Type B pancreatic cell (in vitro differentiated cells): ENCODE data around the gene LINGO4. TPM values are rescaled to one million over a fixed set of nuclear protein-coding genes. Genes with fewer than 3 reads are reported as not detected.
A peak's percentile ranks its signal among the peaks of the same experiment; 100 is the strongest.

Source experiments
- DNase-seq: peaks from one replicate; pipeline ENCODE4 v3.0.0; 2021; ENCODE audit warnings: mixed read lengths; ENCODE audit not compliant: unreplicated experiment; ENCODE audit errors: extremely low spot score
- H3K27ac Mint-ChIP-seq: 2 replicates; pipeline ENCODE4 v1.8.0; 2021; ENCODE audit warnings: mild to moderate bottlenecking, mixed read lengths
- H3K27me3 Mint-ChIP-seq: 2 replicates; pipeline ENCODE4 v1.8.0; 2021; ENCODE audit warnings: mixed read lengths
- H3K36me3 Mint-ChIP-seq: 2 replicates; pipeline ENCODE4 v1.8.0; 2021; ENCODE audit warnings: mixed read lengths
- H3K4me1 Mint-ChIP-seq: one replicate; pipeline ENCODE4 v1.8.0; 2021; ENCODE audit warnings: mixed read lengths; ENCODE audit not compliant: unreplicated experiment
- H3K4me3 Mint-ChIP-seq: 2 replicates; pipeline ENCODE4 v1.8.0; 2021; ENCODE audit warnings: mild to moderate bottlenecking, mixed read lengths
- H3K9me3 Mint-ChIP-seq: 2 replicates; pipeline ENCODE4 v1.8.0; 2021; ENCODE audit warnings: mixed read lengths
- CTCF ChIP-seq: fragments of 200-600 bp; sonication (generic); conservative IDR thresholded peaks from 2 replicates; pipeline ENCODE4 v1.5.0; 2021; ENCODE audit warnings: antibody characterized with exemption, mild to moderate bottlenecking
- total RNA-seq: library from RNA; stranded (reverse); gene quantifications from 2 replicates; pipeline ENCODE4 v1.2.1, GENCODE V29; 2021; ENCODE audit warnings: low replicate concordance

The LINGO4 gene
- total RNA-seq, 1 donor from 2014 or later, result not detected

DNA sequence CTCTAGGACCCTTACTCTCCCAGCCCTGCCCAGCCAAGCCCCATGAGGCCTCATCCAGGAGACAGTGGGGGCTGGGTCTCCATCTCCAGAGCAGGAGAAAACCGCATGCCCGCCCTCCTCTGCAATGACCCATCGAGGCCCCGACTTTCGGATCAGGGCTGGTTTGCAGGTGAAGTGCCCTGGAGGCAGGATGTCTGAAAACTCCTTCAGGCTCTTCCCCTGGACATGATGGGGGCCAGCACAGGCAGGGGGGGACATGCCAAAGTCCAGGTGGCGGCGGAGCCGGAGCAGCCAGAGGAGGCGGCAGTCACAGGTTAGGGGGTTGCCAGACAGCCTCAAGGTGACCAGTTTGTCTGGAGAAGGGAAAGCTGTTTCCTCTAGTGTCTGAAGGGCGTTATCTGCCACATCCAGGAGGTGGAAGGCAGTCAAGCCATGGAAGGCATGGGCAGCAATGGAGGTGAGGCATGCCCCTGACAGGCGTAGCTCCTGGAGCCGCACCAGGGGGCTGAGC, 3.9 kb downstream of the LINGO4 start:
- no peak for DNase-seq
- no peaks in the 10 kb centered on the region for H3K9me3 Mint-ChIP-seq
- no peak overlapping the region for H3K27ac Mint-ChIP-seq
- TF ChIP-seq CTCF, result no peak
- H3K27me3 Mint-ChIP-seq, result peaks cover 60% of the 10 kb centered on the region
- H3K36me3 Mint-ChIP-seq, result no peaks in the 10 kb centered on the region
- H3K4me1 Mint-ChIP-seq, result peaks cover 7% of the 10 kb centered on the region
- no peak overlapping the region for H3K4me3 Mint-ChIP-seq

- peaks cover 7% of the 10 kb centered on the region for H3K4me1 Mint-ChIP-seq
These were observed 4.4 kb downstream of the LINGO4 start for GRCh38 chr1:151800830-151801229.

GRCh38 chr1:151799179-151800022, 5.8 kb downstream of the LINGO4 start:
- Mint-ChIP-seq H3K36me3 (no peaks in the 10 kb centered on the region), H3K4me3 (no peak overlapping the region), H3K9me3 (no peaks in the 10 kb centered on the region), H3K27ac (no peak overlapping the region), H3K27me3 (peaks cover 54% of the 10 kb centered on the region), H3K4me1 (peaks cover 7% of the 10 kb centered on the region)
- no peak for DNase-seq
- no peak for TF ChIP-seq CTCF

More at GRCh38 chr1:151800830-151801229, 4.4 kb downstream of the LINGO4 start:
- Mint-ChIP-seq H3K9me3 (no peaks in the 10 kb centered on the region), H3K4me3 (no peak overlapping the region), H3K27me3 (peaks cover 60% of the 10 kb centered on the region), H3K27ac (no peak overlapping the region), H3K36me3 (no peaks in the 10 kb centered on the region)
- DNase-seq, result no peak
- TF ChIP-seq CTCF, result no peak

- Mint-ChIP-seq H3K4me3 (no peak overlapping the region), H3K36me3 (no peaks in the 10 kb centered on the region), H3K4me1 (peaks cover 7% of the 10 kb centered on the region), H3K9me3 (no peaks in the 10 kb centered on the region), H3K27ac (no peak overlapping the region), H3K27me3 (peaks cover 46% of the 10 kb centered on the region)
- no peak for TF ChIP-seq CTCF
- no peak for DNase-seq
These were observed 6.6 kb downstream of the LINGO4 start for GRCh38 chr1:151798571-151798970.

GRCh38 chr1:151790940-151791651, 14.1 kb downstream of the LINGO4 start:
- H3K9me3 Mint-ChIP-seq, result no peaks in the 10 kb centered on the region
- peaks cover 7% of the 10 kb centered on the region for H3K4me1 Mint-ChIP-seq
- H3K36me3 Mint-ChIP-seq, result peaks cover 4% of the 10 kb centered on the region
- H3K27ac Mint-ChIP-seq, result peak overlapping the region; percentile 92
- H3K4me3 Mint-ChIP-seq, result peak overlapping the region; percentile 97
- TF ChIP-seq CTCF, result no peak
- no peak for DNase-seq
- H3K27me3 Mint-ChIP-seq, result peaks cover 24% of the 10 kb centered on the region
